ENCODE results near the gene RNF141. TPM values are rescaled to one million over a fixed set of nuclear protein-coding genes. Genes with fewer than 3 reads are reported as not detected.

RNF141 gene
- total RNA-seq, 1 experiment from 2014 or later, result 35.8 TPM

DNA sequence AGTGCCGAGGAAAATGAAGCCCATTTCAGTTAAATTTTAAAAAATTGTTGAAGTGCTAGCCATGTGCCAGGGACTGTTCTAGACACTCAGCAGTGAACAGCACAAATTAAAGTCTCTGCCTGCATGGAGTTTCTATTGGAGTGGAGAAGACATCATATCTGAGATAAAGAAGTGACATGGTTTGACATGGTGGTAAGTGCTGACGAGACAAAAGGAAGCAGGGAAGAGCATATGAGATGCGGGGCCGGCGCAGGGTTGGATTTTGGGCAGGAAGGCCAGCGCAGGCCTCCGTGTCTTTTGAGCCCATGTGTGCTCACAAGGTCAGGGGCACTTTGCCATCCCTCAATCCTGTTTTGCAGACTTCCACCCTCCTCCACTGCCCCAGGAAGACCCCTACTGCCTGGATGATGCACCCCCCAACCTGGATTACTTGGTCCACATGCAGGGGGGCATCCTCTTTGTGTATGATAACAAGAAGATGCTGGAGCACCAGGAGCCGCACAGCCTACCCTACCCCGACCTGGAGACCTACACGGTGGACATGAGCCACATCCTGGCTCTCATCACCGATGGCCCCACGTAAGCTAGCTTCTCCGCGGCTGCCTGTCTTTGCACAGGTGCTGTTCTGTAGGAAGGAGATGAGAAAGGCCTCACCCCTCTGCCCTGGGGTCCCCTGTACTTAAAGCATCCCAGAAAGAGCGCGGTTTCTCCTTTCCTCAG, 56.4 kb downstream of the RNF141 start:
- intact Hi-C loops (cut with micrococcal nuclease; ENCODE audit: unreplicated experiment), result no loop called here

DNA sequence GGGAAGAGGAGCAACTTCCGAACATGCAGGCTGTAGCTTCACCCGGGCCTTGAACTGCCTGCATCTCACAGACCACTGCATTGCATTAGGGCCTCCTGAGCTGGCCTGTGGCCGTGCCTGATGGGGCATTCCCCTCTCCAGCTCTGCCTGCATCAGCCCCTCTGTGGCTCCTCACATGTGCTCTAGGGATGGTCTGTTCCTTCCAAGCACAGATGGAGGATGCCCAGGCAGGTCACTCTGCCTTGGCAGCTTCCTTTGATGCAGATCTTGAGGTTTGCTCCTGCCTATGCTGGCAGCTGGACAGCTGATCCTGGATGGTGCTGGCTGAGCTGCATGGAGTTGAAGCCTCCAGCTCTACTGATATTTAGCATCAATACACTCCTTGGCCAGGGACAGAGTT, 57.4 kb downstream of the RNF141 start:
- no peaks in the 10 kb centered on the region for H3K36me3 ChIP-seq (ENCODE audit: control insufficient read depth, insufficient read depth, low read length)
- DNase-seq (ENCODE audit: low read depth, low spot score) (no peak), ATAC-seq (no peak; the same call in 1 of the 2 replicates)
- ChIA-PET POLR2A (interaction anchor here (0.5 kb wide), 1 partner anchor 12 kb away, joined by 5 read pairs; no protein-coding TSS in a partner anchor), CTCF (no interaction called here)
- in situ Hi-C loops (cut with HindIII; ENCODE audit: low pct_unique_long_range_greater_than_20kb, low sequenced_read_pairs), result no loop called here
- H3K27me3 ChIP-seq (ENCODE audit: control insufficient read depth, insufficient read depth, low read length), result no peaks in the 10 kb centered on the region
- H3K4me3 ChIP-seq (ENCODE audit: low read depth in 2 of 2, low read length in 2 of 2), result no peak overlapping the region
- no peak overlapping the region for H3K27ac ChIP-seq (ENCODE audit: low read length)
- TF ChIP-seq POLR2AphosphoS5 (IDR thresholded peaks at IDR 0.05; ENCODE audit: low read depth, low read length), result no peak
- no peak for TF ChIP-seq SIN3A (IDR thresholded peaks at IDR 0.05; ENCODE audit: borderline replicate concordance, insufficient read depth, low read depth, low read length)
- TF ChIP-seq, protein P1, sequence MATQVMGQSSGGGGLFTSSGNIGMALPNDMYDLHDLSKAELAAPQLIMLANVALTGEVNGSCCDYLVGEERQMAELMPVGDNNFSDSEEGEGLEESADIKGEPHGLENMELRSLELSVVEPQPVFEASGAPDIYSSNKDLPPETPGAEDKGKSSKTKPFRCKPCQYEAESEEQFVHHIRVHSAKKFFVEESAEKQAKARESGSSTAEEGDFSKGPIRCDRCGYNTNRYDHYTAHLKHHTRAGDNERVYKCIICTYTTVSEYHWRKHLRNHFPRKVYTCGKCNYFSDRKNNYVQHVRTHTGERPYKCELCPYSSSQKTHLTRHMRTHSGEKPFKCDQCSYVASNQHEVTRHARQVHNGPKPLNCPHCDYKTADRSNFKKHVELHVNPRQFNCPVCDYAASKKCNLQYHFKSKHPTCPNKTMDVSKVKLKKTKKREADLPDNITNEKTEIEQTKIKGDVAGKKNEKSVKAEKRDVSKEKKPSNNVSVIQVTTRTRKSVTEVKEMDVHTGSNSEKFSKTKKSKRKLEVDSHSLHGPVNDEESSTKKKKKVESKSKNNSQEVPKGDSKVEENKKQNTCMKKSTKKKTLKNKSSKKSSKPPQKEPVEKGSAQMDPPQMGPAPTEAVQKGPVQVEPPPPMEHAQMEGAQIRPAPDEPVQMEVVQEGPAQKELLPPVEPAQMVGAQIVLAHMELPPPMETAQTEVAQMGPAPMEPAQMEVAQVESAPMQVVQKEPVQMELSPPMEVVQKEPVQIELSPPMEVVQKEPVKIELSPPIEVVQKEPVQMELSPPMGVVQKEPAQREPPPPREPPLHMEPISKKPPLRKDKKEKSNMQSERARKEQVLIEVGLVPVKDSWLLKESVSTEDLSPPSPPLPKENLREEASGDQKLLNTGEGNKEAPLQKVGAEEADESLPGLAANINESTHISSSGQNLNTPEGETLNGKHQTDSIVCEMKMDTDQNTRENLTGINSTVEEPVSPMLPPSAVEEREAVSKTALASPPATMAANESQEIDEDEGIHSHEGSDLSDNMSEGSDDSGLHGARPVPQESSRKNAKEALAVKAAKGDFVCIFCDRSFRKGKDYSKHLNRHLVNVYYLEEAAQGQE (IDR thresholded peaks at IDR 0.05; ENCODE audit: insufficient read depth in 1 of 2, low read depth in 2 of 2, low read length in 1 of 2), result no peak
- TF ChIP-seq TCF7L2 (IDR thresholded peaks at IDR 0.05; ENCODE audit: low read depth, low read length), result no peak
- TF ChIP-seq, protein P2, sequence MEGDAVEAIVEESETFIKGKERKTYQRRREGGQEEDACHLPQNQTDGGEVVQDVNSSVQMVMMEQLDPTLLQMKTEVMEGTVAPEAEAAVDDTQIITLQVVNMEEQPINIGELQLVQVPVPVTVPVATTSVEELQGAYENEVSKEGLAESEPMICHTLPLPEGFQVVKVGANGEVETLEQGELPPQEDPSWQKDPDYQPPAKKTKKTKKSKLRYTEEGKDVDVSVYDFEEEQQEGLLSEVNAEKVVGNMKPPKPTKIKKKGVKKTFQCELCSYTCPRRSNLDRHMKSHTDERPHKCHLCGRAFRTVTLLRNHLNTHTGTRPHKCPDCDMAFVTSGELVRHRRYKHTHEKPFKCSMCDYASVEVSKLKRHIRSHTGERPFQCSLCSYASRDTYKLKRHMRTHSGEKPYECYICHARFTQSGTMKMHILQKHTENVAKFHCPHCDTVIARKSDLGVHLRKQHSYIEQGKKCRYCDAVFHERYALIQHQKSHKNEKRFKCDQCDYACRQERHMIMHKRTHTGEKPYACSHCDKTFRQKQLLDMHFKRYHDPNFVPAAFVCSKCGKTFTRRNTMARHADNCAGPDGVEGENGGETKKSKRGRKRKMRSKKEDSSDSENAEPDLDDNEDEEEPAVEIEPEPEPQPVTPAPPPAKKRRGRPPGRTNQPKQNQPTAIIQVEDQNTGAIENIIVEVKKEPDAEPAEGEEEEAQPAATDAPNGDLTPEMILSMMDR (IDR thresholded peaks at IDR 0.05), result no peak
- no peaks in the 10 kb centered on the region for H3K4me1 ChIP-seq (ENCODE audit: control insufficient read depth, insufficient read depth, low read length)
- H3K9me3 ChIP-seq (ENCODE audit: control insufficient read depth, insufficient read depth, low read depth, low read length), result no peaks in the 10 kb centered on the region
- intact Hi-C loops (cut with micrococcal nuclease; ENCODE audit: unreplicated experiment), result no loop called here
- no TSS peak for BruUV-seq (replicated peaks)

More for the DNA sequence above, 56.4 kb downstream of the RNF141 start:
- Histone ChIP-seq H3K36me3 (ENCODE audit: control insufficient read depth, insufficient read depth, low read length) (no peaks in the 10 kb centered on the region), H3K4me3 (ENCODE audit: low read depth in 2 of 2, low read length in 2 of 2) (no peak overlapping the region), H3K9me3 (ENCODE audit: control insufficient read depth, insufficient read depth, low read depth, low read length) (no peaks in the 10 kb centered on the region), H3K27ac (ENCODE audit: low read length) (no peak overlapping the region), H3K27me3 (ENCODE audit: control insufficient read depth, insufficient read depth, low read length) (no peaks in the 10 kb centered on the region), H3K4me1 (ENCODE audit: control insufficient read depth, insufficient read depth, low read length) (no peaks in the 10 kb centered on the region)
- no TSS peak for BruUV-seq (replicated peaks)
- POLR2A ChIA-PET, result no interaction called here
- in situ Hi-C loops (cut with HindIII; ENCODE audit: low pct_unique_long_range_greater_than_20kb, low sequenced_read_pairs), result no loop called here
- ATAC-seq (no peak), DNase-seq (ENCODE audit: low read depth, low spot score) (no peak)
- TF ChIP-seq, protein P1 (IDR thresholded peaks at IDR 0.05; ENCODE audit: insufficient read depth in 1 of 2, low read depth in 2 of 2, low read length in 1 of 2), result no peak
- TF ChIP-seq TCF7L2 (IDR thresholded peaks at IDR 0.05; ENCODE audit: low read depth, low read length) (no peak), POLR2AphosphoS5 (IDR thresholded peaks at IDR 0.05; ENCODE audit: low read depth, low read length) (no peak), SIN3A (IDR thresholded peaks at IDR 0.05; ENCODE audit: borderline replicate concordance, insufficient read depth, low read depth, low read length) (no peak)
- TF ChIP-seq, protein P2 (IDR thresholded peaks at IDR 0.05), result no peak
- CTCF ChIA-PET, result no interaction called here
